Thoracic aorta (tissue), 2 donors: ENCODE measurements around the gene LTBR. TPM values are rescaled to one million over a fixed set of nuclear protein-coding genes. Genes with fewer than 3 reads are reported as not detected.

Experiments
- ATAC-seq: fragments of 150-250 bp; one replicate; pipeline ENCODE4 v1.8.0; 2017; ENCODE audit warnings: low read depth; ENCODE audit not compliant: insufficient number of reproducible peaks, low FRiP score
- DNase-seq: peaks from one replicate; pipeline ENCODE4 v3.0.0-alpha.2; 2020; ENCODE audit warnings: low spot score
- H3K27ac ChIP-seq, 2 donors: fragments of 200-600 bp; sonication (generic); 1 replicate in 1 of 2; 2 replicates in 1 of 2; pipeline ENCODE4 v1.5.1; 2016; ENCODE audit warnings: mild to moderate bottlenecking in 2 of 2, moderate library complexity in 2 of 2
- H3K27me3 ChIP-seq: fragments of 200-600 bp; sonication (generic); replicated peaks from 2 replicates; pipeline ENCODE4 v1.6.0; 2016; ENCODE audit warnings: mild to moderate bottlenecking; ENCODE audit not compliant: insufficient read depth
- H3K36me3 ChIP-seq: fragments of 200-600 bp; sonication (generic); one replicate; pipeline ENCODE4 v1.5.1; 2016
- H3K4me1 ChIP-seq, 2 donors: fragments of 200-600 bp; sonication (generic); 1 replicate in 1 of 2; 2 replicates in 1 of 2; pipeline versions ENCODE4 v1.5.1 to v1.6.0; 2016; ENCODE audit warnings: low read depth in 2 of 2, mild to moderate bottlenecking in 1 of 2; ENCODE audit not compliant: control insufficient read depth in 1 of 2
- H3K4me3 ChIP-seq: fragments of 200-600 bp; sonication (generic); 2 replicates; pipeline ENCODE4 v1.5.1; 2016; ENCODE audit warnings: mild to moderate bottlenecking
- H3K9me3 ChIP-seq: fragments of 200-600 bp; sonication (generic); 2 replicates; pipeline ENCODE4 v1.5.1; 2016
- total RNA-seq, 2 donors: library from RNA; depleted of rRNA; stranded (reverse); fragments of >200 nt; gene quantifications; one replicate each; pipeline versions ENCODE4 v1.1.0 to v1.2.3, GENCODE V29; 2016
- TF ChIP-seq, protein P1 (sequence below): fragments of 200-600 bp; sonication (generic); IDR thresholded peaks from one replicate; pipeline ENCODE4 v1.5.1; 2019; ENCODE audit warnings: antibody characterized with exemption

The LTBR gene
- total RNA-seq, 2 donors from 2014 or later: 176 to 217 TPM

DNA sequence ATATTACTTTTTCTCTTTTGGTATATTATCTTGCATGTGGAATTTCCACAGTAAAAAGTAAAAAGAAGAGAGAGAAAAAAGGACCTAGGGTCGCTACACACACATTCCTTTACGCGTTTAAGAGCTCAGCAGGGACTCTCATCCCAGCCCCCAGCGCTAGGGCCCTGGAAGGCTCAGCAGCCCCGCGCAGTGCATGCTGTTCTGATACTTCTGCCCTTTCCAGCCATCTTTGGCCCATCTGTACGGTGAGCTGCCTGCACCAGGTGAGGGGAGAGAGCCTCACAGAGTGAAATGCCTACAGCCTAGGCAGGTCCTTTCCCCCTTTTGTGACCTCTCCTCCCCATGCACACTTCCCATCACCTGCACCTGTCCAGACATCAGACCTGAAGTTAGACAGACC is 1.6 kb upstream of the LTBR start:
- Histone ChIP-seq H3K36me3 (peaks cover 10% of the 10 kb centered on the region), H3K4me3 (no peak overlapping the region), H3K4me1 (peaks cover 24 to 46% of the 10 kb centered on the region in 2 donors), H3K27me3 (no peaks in the 10 kb centered on the region), H3K9me3 (no peaks in the 10 kb centered on the region), H3K27ac (peak overlapping the region; percentile 96 to 99)
- TF ChIP-seq, protein P1, sequence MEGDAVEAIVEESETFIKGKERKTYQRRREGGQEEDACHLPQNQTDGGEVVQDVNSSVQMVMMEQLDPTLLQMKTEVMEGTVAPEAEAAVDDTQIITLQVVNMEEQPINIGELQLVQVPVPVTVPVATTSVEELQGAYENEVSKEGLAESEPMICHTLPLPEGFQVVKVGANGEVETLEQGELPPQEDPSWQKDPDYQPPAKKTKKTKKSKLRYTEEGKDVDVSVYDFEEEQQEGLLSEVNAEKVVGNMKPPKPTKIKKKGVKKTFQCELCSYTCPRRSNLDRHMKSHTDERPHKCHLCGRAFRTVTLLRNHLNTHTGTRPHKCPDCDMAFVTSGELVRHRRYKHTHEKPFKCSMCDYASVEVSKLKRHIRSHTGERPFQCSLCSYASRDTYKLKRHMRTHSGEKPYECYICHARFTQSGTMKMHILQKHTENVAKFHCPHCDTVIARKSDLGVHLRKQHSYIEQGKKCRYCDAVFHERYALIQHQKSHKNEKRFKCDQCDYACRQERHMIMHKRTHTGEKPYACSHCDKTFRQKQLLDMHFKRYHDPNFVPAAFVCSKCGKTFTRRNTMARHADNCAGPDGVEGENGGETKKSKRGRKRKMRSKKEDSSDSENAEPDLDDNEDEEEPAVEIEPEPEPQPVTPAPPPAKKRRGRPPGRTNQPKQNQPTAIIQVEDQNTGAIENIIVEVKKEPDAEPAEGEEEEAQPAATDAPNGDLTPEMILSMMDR: no peak
- DNase-seq: no peak
- no peak for ATAC-seq

DNA sequence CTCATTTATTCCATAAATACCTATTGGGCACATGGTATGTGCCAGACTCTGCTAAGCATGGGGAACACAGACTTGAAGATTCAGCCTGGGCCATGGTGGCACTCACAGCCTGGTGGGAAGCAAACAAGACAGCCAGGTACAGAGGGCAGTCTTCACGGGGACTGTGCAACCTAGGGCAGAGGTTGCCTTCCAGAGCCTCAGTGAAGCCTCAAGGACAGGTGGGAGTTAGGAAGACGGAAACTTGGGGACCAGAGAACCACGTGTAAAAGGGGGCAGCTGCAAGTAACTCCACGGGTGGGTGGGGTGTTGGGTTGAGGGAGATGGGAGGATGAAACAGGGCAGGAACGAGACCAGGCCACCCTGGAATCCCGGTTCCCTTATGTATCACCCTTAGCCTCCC is 980 bp upstream of the LTBR start:
- DNase-seq: no peak
- peaks cover 22 to 41% of the 10 kb centered on the region in 2 donors for H3K4me1 ChIP-seq
- H3K27ac ChIP-seq: peak overlapping the region; percentile 96 to 99
- no peaks in the 10 kb centered on the region for H3K9me3 ChIP-seq
- TF ChIP-seq, protein P1: no peak
- no peaks in the 10 kb centered on the region for H3K27me3 ChIP-seq
- peaks cover 17% of the 10 kb centered on the region for H3K36me3 ChIP-seq
- peak overlapping the region; percentile 89 for H3K4me3 ChIP-seq
- no peak for ATAC-seq

GRCh38 chr12:6384499-6385436 is 806 bp downstream of the LTBR start:
- H3K27ac ChIP-seq: peak overlapping the region; percentile 96 to 99
- H3K36me3 ChIP-seq: peaks cover 30% of the 10 kb centered on the region
- no peak for ATAC-seq
- H3K4me3 ChIP-seq: peak overlapping the region; percentile 89
- H3K9me3 ChIP-seq: no peaks in the 10 kb centered on the region
- TF ChIP-seq, protein P1: no peak
- peaks cover 19 to 41% of the 10 kb centered on the region in 2 donors for H3K4me1 ChIP-seq
- DNase-seq: no peak
- no peaks in the 10 kb centered on the region for H3K27me3 ChIP-seq

DNA sequence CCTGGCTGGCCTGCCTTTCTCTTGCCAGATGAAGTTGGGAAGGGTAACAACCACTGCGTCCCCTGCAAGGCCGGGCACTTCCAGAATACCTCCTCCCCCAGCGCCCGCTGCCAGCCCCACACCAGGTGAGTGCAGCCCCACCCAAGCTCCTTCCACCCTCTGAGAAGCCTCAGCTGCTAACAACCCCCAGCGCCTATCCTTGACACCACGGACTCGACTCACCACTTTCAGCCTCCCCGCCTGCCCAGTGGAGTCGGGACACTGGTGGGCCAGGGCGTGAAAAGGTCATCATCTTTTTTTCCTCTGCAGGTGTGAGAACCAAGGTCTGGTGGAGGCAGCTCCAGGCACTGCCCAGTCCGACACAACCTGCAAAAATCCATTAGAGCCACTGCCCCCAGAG is 2.1 kb downstream of the LTBR start:
- Histone ChIP-seq H3K36me3 (peaks cover 34% of the 10 kb centered on the region), H3K4me1 (peaks cover 19 to 41% of the 10 kb centered on the region in 2 donors), H3K27me3 (no peaks in the 10 kb centered on the region), H3K27ac (peak overlapping the region in 1 of 2 donors; percentile 17), H3K9me3 (no peaks in the 10 kb centered on the region), H3K4me3 (no peak overlapping the region)
- TF ChIP-seq, protein P1: no peak
- DNase-seq: no peak
- ATAC-seq: no peak

DNA sequence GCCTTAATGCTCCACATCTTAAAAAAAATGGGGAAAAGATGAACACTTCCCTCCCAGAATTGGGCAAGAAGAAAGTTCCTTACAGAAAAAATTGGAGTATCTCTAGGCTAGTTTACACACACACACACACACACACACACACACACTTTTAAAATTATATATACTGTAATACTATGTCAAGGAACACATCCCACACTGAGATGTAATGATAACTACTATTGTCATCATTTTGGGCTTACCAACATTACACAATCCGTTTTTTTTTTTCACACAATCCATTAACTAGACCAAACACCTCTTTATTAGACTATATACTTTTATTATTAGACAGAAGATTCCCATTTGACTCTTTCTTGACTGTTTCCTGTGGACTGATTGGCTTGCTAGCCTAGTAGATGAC is 2.5 kb downstream of the LTBR start:
- ATAC-seq: no peak
- no peak for DNase-seq
- TF ChIP-seq, protein P1: no peak
- Histone ChIP-seq H3K36me3 (peaks cover 36% of the 10 kb centered on the region), H3K4me3 (no peak overlapping the region), H3K4me1 (peaks cover 19 to 41% of the 10 kb centered on the region in 2 donors), H3K27me3 (no peaks in the 10 kb centered on the region), H3K27ac (no peak overlapping the region), H3K9me3 (no peaks in the 10 kb centered on the region)
